Measurements from ENCODE around the gene RRP12.

The RRP12 gene

GRCh38 chr10:97312897-97313296 is 88.2 kb downstream of the RRP12 start:
- DNase-seq (ENCODE audit: low spot score): no peak

GRCh38 chr10:97311111-97311626 is 90.0 kb downstream of the RRP12 start:
- DNase-seq (ENCODE audit: low spot score): no peak

- DNase-seq (ENCODE audit: low spot score): no peak
Measured at GRCh38 chr10:97307866-97308780, 93.0 kb downstream of the RRP12 start.

GRCh38 chr10:97307441-97307840 is 93.7 kb downstream of the RRP12 start:
- no peak for DNase-seq (ENCODE audit: low spot score)
